Middle frontal gyrus (tissue), 1 donor: Measurements from ENCODE around the gene OR8H2.
"Not testable (repeated sequence)": the region's sequence is repeated elsewhere in the genome, so short reads cannot be mapped to it uniquely, and the experiment has no call there.

Experiments
- DNase-seq: peaks from one replicate; pipeline ENCODE4 v3.0.0-alpha.2; 2015; ENCODE audit warnings: low spot score; ENCODE audit errors: extremely low spot score

The OR8H2 gene, protein sequence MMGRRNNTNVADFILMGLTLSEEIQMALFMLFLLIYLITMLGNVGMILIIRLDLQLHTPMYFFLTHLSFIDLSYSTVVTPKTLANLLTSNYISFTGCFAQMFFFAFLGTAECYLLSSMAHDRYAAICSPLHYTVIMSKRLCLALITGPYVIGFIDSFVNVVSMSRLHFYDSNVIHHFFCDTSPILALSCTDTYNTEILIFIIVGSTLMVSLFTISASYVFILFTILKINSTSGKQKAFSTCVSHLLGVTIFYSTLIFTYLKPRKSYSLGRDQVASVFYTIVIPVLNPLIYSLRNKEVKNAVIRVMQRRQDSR

DNA sequence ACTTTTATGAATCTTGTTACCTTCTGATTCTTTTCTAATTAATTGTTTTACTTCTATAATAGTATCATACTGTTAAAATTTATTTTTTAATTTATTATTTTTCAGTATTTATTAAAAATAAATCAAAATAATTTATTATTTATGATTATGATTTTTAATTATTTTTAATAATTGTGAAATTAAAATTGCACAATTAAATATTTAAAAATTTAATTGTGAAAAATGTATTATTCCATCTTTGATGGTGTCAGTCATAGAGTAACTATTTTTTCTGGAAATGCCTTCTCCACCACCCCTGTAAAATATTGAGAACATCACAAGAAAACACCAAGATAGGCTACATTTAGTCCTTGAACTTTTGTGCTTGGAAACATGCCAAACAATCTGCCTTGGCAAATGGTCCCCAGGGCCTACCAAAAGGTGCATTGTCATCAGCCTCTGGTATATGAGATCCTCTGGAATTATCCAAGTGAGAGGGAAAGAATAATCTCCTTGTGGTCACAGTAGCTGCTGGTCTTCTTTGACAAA is at the start of gene OR8H2:
TSS of gene OR8H2 (plus strand) at position 478 of the 528 bp plus-strand sequence. CDS start 1,356 bp downstream, outside the sequence.
- no peak for DNase-seq

- DNase-seq: not testable (repeated sequence)
Measured at GRCh38 chr11:56056366-56056765, 47.1 kb upstream of the OR8H2 start.

GRCh38 chr11:56057661-56058237 is 45.7 kb upstream of the OR8H2 start:
- not testable (repeated sequence) for DNase-seq

DNA sequence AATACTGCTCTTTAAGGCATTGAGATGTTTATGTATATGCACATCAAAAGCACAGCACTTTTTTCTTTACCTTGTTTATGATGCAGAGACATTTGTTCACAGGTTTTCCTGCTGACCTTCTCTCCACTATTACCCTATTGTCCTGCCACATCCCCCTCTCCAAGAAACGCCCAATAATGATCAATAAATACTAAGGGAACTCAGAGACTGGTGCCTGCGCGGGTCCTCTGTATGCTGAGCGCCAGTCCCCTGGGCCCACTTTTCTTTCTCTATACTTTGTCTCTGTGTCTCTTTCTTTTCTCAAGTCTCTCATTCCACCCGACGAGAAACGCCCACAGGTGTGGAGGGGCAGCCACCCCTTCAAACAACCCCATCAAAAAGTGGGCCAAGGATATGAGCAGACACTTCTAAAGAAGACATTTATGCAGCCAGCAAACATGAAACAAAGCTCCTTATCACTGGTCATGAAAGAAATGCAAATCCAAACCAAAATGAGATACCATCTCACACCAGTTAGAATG is 45.2 kb upstream of the OR8H2 start:
- not testable (repeated sequence) for DNase-seq

DNA sequence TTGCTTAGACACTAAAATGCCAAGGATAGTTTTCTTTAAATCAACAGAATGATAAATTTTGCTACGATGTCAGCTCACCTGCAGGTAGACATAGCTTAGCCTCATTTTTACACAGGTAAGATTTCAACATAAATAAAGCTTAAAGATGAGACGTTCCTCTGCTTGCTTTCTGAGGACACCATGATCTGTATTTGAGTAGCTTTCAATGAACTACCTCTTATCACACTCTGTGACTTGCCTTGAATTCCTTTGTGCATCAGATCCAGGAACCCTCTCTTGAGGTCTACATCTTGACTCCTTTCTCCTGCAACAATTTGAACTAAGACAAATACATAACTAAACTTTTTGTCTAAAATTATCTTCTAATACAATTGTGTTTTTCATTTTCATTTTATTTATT is 36.5 kb upstream of the OR8H2 start:
- DNase-seq: no peak

- DNase-seq: no peak
Measured at GRCh38 chr11:56089697-56090096, 13.8 kb upstream of the OR8H2 start.

GRCh38 chr11:56093008-56093407 is 10.5 kb upstream of the OR8H2 start, which contains the start of gene OR8I2:
TSS of gene OR8I2 (plus strand) at chr11:56093308. CDS start at chr11:56093308, 0 bp downstream.
- no peak for DNase-seq

- no peak for DNase-seq
Measured at GRCh38 chr11:56122073-56122472, 18.6 kb downstream of the OR8H2 start, which contains the start of gene OR8H3. TSS of gene OR8H3 (plus strand) at chr11:56122373. CDS start at chr11:56122373, 0 bp downstream.

DNA sequence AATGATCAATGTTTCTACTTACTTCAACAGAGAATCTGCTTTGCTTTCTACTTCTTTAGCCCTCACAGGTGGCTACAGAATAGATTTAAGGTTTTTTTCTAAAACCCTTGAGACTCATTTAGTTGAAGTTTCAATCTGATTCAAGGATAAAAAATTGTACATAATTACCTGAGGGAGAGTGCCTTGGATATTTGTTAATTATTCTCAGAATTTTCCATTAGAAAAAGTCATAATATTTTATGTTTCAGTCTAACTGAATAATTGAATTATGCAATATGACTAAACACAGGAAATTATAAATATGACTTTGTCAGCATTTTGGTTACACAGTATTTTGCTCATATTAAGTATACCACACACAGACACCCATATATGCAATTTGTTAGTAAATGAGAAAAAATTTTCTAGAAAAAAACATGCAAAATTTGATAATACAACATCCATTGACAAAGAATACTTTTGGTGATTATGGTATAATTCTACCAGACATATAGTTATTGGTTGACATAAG is 36.7 kb downstream of the OR8H2 start, which contains the start of gene OR8J3:
TSS of gene OR8J3 (minus strand) at position 51 of the 511 bp plus-strand sequence. CDS start 2,483 bp downstream, outside the sequence.
- DNase-seq: no peak

GRCh38 chr11:56143681-56144080 is 40.2 kb downstream of the OR8H2 start:
- DNase-seq: not testable (repeated sequence)

DNA sequence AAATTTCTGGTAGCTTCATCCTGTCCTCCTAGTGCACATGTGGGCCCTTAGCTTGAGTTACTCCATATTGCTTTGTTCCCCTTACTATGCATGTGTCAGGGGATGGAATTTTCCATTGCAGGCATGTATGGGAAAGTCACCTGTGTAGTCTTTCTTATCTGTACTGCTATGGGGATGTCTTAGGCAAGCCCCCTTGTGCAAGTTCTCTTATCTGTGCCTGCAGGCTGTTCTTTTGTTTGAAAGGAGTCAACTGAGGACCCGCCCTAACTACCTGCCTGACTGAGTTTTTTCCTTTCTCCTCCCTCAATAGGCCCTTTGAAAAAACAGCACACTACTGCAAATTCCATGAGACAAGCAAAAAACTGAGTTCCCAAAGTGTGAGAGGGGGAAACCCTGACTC is 47.9 kb downstream of the OR8H2 start:
- DNase-seq: no peak

DNA sequence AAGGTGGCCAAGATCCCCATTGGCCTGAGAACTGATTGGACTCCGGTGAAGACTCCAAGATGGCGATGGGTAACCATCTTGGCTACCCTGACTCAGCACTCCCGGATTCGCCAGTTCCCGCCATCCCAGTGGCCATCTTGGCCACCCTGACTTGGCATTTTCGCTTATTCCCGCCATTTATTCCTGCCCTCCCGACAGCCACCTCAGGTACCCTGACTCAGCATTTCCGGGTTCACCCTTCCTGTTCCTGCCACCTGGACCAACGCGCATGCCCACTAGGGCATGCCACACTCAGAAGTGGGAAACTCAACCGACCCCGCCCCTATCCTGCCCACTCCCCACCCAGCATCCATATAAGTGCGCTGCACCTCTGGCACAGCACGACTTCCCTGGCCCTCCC is 48.8 kb downstream of the OR8H2 start:
- DNase-seq: no peak
